22Rv1 (cell line): ENCODE measurements around the gene NCKAP5.

Experiments
- H3K27ac ChIP-seq: fragments of 450-650 bp; 2 replicates; pipeline ENCODE4 v1.5.1; 2017
- CTCF ChIP-seq: fragments of 450-650 bp; IDR thresholded peaks from 2 replicates; pipeline ENCODE4 v1.5.1; 2017; ENCODE audit warnings: mild to moderate bottlenecking
- ZFX ChIP-seq: fragments of 450-650 bp; IDR thresholded peaks from 2 replicates; pipeline ENCODE4 v1.6.1; 2017; ENCODE audit warnings: antibody characterized with exemption, borderline replicate concordance

NCKAP5 gene

DNA sequence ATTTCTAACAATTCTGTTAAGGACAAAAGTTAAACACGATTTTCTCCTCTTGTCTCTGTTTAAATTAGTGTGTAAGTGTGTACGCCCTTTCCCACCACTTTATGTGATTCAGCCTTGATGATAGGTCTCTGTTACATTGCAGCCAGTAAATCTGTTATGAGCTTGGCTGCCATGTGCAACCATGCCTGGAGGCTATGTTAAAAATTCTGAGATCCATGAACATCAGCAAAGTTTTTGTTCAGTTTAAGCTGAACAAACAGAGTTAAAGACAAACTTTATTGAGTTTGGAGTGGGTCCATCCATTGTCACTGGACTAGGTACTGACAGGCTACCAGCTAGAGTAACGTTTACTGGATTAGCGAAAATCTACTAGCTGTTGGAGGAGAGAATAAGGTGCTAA, 110.4 kb downstream of the NCKAP5 start:
- H3K27ac ChIP-seq, result no peak overlapping the region
- no peak for TF ChIP-seq CTCF
- no peak for TF ChIP-seq ZFX

GRCh38 chr2:133456971-133457370, 111.3 kb downstream of the NCKAP5 start:
- TF ChIP-seq CTCF, result no peak
- TF ChIP-seq ZFX, result no peak
- H3K27ac ChIP-seq, result no peak overlapping the region

DNA sequence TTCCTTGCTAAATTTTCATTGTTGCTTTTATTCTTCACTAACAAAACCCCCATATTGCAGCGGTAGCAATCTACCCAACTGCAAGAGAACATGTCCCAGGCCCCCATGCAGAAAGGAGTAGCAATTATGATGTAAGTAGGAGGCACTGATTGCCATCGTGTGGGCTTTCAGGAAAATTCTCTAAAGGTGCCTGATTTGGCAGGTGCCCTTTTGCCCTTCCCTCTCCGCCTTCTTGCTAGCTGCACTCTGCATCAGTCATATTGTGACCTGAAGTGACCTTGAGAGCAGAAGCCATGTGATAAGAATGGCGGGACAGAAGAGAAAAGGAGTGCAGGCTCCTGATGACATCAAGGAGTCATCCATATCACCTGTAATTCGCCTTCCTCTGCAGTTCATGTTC, 112.1 kb downstream of the NCKAP5 start:
- no peak for TF ChIP-seq CTCF
- TF ChIP-seq ZFX, result no peak

GRCh38 chr2:133453032-133453431, 115.2 kb downstream of the NCKAP5 start:
- TF ChIP-seq CTCF (no peak), ZFX (no peak)
- H3K27ac ChIP-seq, result no peak overlapping the region

More for the DNA sequence above, 112.1 kb downstream of the NCKAP5 start:
- no peak overlapping the region for H3K27ac ChIP-seq

GRCh38 chr2:133452583-133452982, 115.7 kb downstream of the NCKAP5 start:
- TF ChIP-seq ZFX (no peak), CTCF (no peak)
- H3K27ac ChIP-seq, result no peak overlapping the region

DNA sequence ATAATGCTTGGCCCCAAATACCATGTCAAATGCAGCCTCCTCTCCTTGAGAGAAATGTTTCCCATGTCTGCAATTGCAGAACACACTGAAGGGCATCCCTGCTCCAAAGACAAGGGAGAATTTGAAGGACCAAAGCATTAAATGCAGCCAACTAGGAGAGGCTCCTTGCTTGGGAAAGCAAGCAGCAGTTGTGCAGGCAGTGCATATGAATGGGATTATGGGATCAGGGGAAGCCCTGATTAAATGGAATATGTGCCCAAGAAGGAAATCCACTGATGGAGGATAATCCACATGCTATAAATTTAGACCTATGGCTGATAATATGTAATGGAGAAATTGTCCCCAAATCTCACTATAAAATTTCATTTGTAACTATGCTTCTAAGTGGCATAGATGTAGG, 116.1 kb downstream of the NCKAP5 start:
- TF ChIP-seq CTCF (no peak), ZFX (no peak)
- H3K27ac ChIP-seq, result no peak overlapping the region

DNA sequence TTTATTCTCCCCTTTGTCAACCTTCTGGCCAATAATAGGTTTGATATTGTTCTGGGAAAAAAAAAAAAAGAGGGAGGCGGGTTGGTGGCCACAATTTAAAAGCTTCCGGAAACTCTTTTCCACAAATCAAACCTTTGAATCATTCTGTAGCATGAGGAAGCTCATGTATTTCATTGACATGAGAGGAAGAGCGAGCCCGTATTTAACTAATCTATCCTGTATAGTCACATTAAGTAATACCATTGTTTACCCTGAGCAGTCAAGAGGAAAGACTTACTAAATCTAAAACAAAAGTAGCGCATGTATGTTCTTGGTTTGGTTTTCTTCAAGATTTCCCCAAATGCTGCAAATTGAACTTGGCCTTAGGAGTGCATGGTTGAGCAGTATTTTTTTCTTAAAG, 120.1 kb downstream of the NCKAP5 start:
- no peak overlapping the region for H3K27ac ChIP-seq
- TF ChIP-seq ZFX (no peak), CTCF (no peak)
